Heart right ventricle (tissue), 16 donors: ENCODE data around the gene SLC26A11. TPM values are rescaled to one million over a fixed set of nuclear protein-coding genes. Genes with fewer than 3 reads are reported as not detected.

Source experiments
- ATAC-seq, 8 donors: fragments of 200-7000 bp; cut with Tn5 transposase; one replicate each; pipeline ENCODE4 v1.9.1; 2020; ENCODE audit warnings: mild to moderate bottlenecking in 8 of 8, moderate library complexity in 8 of 8, moderate number of reproducible peaks in 1 of 8
- DNase-seq, 2 donors: peaks; one replicate each; pipeline ENCODE4 v3.0.0-alpha.2; 2020
- H3K27ac ChIP-seq, 10 donors: fragments of 200-600 bp; sonication (generic) in 2 of 10; one replicate each; pipeline versions ENCODE4 v1.5.0 to v1.8.0; 2020 to 2022; ENCODE audit warnings: mild to moderate bottlenecking in 3 of 10
- H3K27me3 ChIP-seq, 7 donors: fragments of 200-600 bp; one replicate each; pipeline ENCODE4 v1.8.0; 2021 to 2022; ENCODE audit warnings: mild to moderate bottlenecking in 2 of 7
- H3K36me3 ChIP-seq, 9 donors: fragments of 200-600 bp; sonication (generic) in 1 of 9; one replicate each; pipeline versions ENCODE4 v1.5.0 to v1.8.0; 2020 to 2022; ENCODE audit warnings: mild to moderate bottlenecking in 2 of 9
- H3K4me1 ChIP-seq, 9 donors: fragments of 200-600 bp; sonication (generic) in 1 of 9; one replicate each; pipeline versions ENCODE4 v1.5.0 to v1.8.0; 2020 to 2022; ENCODE audit warnings: mild to moderate bottlenecking in 4 of 9
- H3K4me3 ChIP-seq, 10 donors: fragments of 200-600 bp; sonication (generic) in 2 of 10; one replicate each; pipeline versions ENCODE4 v1.5.0 to v1.8.0; 2020 to 2022; ENCODE audit warnings: mild to moderate bottlenecking in 7 of 10, moderate library complexity in 2 of 10
- H3K9me3 ChIP-seq, 11 donors: fragments of 200-600 bp in 10 of 11; sonication (generic) in 2 of 11; one replicate each; pipeline versions ENCODE4 v1.5.0 to v1.8.0; 2013 to 2022; ENCODE audit warnings: mild to moderate bottlenecking in 2 of 11, control low read depth in 1 of 11, moderate library complexity in 1 of 11
- WGBS, 2 donors: extraction: QIAGEN DNeasy Blood & Tissue Kit; methylation state at CpG; one replicate each; pipeline ENCODE4 v1.1.7; 2013; ENCODE audit warnings: inconsistent platforms in 1 of 2; 5-methylcytosine and 5-hydroxymethylcytosine counted together
- intact Hi-C, 10 donors: fragments of 100-400 bp; cut with DNase I; formaldehyde crosslinking; loops; one replicate each; pipeline versions ENCODE4 v1.11.1 to v1.14.2; 2022
- polyA plus RNA-seq, 2 donors: library from polyadenylated mRNA; stranded (reverse); fragments of 200-250 nt; gene quantifications; one replicate each; pipeline ENCODE4 v1.2.3, GENCODE V29; 2013
- total RNA-seq, 10 donors: library from RNA; stranded (reverse); fragmentation: NEBNext Ultra II Directional in 3 of 10; extraction: Animal tissue kit (Norgen Biotek cat#: 25700) in 3 of 10; gene quantifications; one replicate each; pipeline versions ENCODE4 v1.2.1 to v1.2.4, GENCODE V29; 2021 to 2023
- TF ChIP-seq, protein P1 (sequence below), 9 donors: fragments of 200-600 bp; sonication (generic) in 2 of 9; IDR thresholded peaks; one replicate each; pipeline versions ENCODE4 v1.5.0 to v1.8.0; 2021 to 2022; ENCODE audit warnings: antibody characterized with exemption in 9 of 9, mild to moderate bottlenecking in 5 of 9, moderate library complexity in 1 of 9
- donor health status: Arrhythmogenic right ventricular cardiomyopathy.
- donor health status: ischemic (EF 13 %, LVEDD 7.1; RV severe dilation, severe dysfunction).
- donor health status: healthy with polysubstance abuse.
- donor health status: DM: no; HTN: yes; CAD: no.
- donor health status: DM: no; HTN: no; CAD: no.
- donor health status: ischemic (EF 25% LVEDD 6.9; RV normal size, moderate dysfunction).
- donor health status: ischemic (EF 25% LVEDD 5.7; RV mildly dilated, moderate dysfunction).
- donor health status: healthy.
- donor health status: DM: yes; HTN: yes; CAD: no.
- donor health status: Ischemic cardiomyopathy.
- donor health status: ischemic (EF 35%, LVEDD 5.7; RV mildly dilated, moderate dysfunction).
- donor health status: nonischemic (EF 11% LVEDD 7.7; RV severe dilation, severe dysfunction).
- donor health status: DM: yes; HTN: yes; CAD: no.
- donor health status: PGD.
- donor health status: ischemic (EF 29% LVEDD 5.4; RV normal size, mild dysfunction).
- donor health status: nonischemic (EF 23%, LVEDD 6.1; RV moderate dilation, normal function).

The SLC26A11 gene
- total and polyA plus RNA-seq, 12 donors, result 3.0 to 8.6 (median 5.1) TPM

DNA sequence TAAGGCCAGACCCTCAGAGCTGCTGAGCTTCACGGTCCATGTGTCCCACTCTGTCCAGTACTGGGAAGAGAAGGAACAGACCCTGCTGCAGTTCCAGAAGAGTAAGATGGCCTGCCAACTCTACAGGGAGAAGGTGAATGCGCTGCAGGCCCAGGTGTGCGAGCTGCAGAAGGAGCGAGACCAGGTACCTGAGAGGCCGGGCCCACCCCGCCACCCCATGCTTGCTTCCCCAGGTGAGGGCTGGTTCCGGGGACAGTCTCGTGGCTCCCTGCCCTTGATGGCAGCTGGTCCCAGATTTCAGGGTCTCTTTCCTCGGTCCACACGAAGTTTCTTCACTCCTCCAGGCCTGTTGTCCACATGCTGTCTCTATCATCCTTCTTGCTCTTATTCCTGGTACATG, 29.5 kb upstream of the SLC26A11 start:
- H3K9me3 ChIP-seq, result no peaks in the 10 kb centered on the region
- H3K27ac ChIP-seq, result no peak overlapping the region
- WGBS, 2 donors, result 91 to 94% methylated on average over 10 of the region's 10 CpGs
- H3K27me3 ChIP-seq, result peaks cover 0 to 38% (median 8%) of the 10 kb centered on the region in 7 donors
- intact Hi-C loops, result no loop called here
- TF ChIP-seq, protein P1, sequence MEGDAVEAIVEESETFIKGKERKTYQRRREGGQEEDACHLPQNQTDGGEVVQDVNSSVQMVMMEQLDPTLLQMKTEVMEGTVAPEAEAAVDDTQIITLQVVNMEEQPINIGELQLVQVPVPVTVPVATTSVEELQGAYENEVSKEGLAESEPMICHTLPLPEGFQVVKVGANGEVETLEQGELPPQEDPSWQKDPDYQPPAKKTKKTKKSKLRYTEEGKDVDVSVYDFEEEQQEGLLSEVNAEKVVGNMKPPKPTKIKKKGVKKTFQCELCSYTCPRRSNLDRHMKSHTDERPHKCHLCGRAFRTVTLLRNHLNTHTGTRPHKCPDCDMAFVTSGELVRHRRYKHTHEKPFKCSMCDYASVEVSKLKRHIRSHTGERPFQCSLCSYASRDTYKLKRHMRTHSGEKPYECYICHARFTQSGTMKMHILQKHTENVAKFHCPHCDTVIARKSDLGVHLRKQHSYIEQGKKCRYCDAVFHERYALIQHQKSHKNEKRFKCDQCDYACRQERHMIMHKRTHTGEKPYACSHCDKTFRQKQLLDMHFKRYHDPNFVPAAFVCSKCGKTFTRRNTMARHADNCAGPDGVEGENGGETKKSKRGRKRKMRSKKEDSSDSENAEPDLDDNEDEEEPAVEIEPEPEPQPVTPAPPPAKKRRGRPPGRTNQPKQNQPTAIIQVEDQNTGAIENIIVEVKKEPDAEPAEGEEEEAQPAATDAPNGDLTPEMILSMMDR (IDR thresholded peaks at IDR 0.05), result no peak
- DNase-seq (no peak), ATAC-seq (no peak)
- H3K4me1 ChIP-seq, result peaks cover 5 to 44% (median 23%) of the 10 kb centered on the region in 9 donors
- H3K36me3 ChIP-seq, result no peaks in the 10 kb centered on the region
- H3K4me3 ChIP-seq, result no peak overlapping the region

DNA sequence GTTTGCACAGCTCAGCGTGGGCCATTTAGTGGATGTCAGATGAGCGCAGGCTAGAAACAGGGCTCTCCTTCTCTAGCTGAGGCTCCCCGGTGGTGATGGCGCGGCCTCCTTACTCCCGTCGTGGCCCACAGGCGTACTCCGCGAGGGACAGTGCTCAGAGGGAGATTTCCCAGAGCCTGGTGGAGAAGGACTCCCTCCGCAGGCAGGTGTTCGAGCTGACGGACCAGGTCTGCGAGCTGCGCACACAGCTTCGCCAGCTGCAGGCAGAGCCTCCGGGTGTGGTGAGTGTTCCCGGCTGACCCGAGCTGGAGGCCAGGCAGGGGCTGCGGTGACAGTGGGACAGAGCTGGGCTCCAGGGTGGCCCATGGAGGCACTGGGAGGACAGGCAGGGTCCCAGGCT, 29.0 kb upstream of the SLC26A11 start:
- ATAC-seq, result no peak
- TF ChIP-seq, protein P1 (IDR thresholded peaks at IDR 0.05), result no peak
- intact Hi-C loops, result no loop called here
- no peak for DNase-seq
- 79 to 82% methylated on average over 20 of the region's 20 CpGs for WGBS, 2 donors
- Histone ChIP-seq H3K27me3 (peaks cover 0 to 38% (median 8%) of the 10 kb centered on the region in 7 donors), H3K4me3 (no peak overlapping the region), H3K4me1 (peaks cover 5 to 44% (median 23%) of the 10 kb centered on the region in 9 donors), H3K36me3 (no peaks in the 10 kb centered on the region), H3K9me3 (no peaks in the 10 kb centered on the region), H3K27ac (peak overlapping the region in 1 of 10 donors; percentile 27)

DNA sequence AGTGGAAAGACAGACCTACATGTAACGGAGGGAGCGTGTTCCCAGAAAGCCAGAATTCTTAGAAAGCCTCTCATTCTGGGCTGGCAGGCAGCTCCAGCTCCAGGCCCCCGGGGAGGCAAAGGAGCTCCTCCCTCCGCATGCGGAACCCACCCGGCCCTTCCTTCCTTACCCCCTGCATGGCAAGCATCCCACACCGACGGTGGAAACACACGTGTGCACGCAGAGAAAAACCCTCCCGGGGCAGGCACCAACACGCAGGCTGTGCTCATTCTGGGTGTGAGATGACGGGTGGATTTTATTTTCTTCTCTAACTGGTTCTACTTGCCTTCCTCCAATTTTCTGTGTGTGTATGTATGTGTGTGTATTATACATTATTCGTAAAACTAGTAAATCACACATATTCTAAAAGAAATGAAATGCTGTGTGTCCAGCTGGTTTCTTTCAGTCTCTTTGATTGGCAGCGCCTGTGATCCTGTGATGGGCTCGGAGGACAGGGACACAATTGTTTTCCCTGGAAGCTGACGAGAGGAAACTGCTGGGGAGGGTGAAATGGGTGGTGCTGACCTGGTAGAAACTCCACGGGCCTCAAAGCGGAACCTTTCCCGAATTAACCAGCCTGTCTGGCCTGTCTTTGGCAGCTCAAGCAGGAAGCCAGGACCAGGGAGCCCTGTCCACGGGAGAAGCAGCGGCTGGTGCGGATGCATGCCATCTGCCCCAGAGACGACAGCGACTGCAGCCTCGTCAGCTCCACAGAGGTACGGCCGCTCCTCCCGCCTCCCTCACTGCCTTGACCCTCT, 28.2 kb upstream of the SLC26A11 start:
- WGBS, 2 donors, result 32 to 48% methylated on average over 29 of the region's 29 CpGs
- peak; percentile 40 to 43 for DNase-seq
- peak overlapping the region in 5 of 10 donors; percentile 2 to 27 (median 16) for H3K4me3 ChIP-seq
- peak in 5 of 8 donors; percentile 43 to 57 (median 49) for ATAC-seq
- no peaks in the 10 kb centered on the region for H3K36me3 ChIP-seq
- peaks cover 5 to 43% (median 23%) of the 10 kb centered on the region in 9 donors for H3K4me1 ChIP-seq
- intact Hi-C loops, result no loop called here
- peak overlapping the region in 7 of 10 donors; percentile 7 to 65 (median 23) for H3K27ac ChIP-seq
- TF ChIP-seq, protein P1 (IDR thresholded peaks at IDR 0.05), result no peak
- no peaks in the 10 kb centered on the region for H3K9me3 ChIP-seq
- H3K27me3 ChIP-seq, result peaks cover 0 to 38% (median 8%) of the 10 kb centered on the region in 7 donors

DNA sequence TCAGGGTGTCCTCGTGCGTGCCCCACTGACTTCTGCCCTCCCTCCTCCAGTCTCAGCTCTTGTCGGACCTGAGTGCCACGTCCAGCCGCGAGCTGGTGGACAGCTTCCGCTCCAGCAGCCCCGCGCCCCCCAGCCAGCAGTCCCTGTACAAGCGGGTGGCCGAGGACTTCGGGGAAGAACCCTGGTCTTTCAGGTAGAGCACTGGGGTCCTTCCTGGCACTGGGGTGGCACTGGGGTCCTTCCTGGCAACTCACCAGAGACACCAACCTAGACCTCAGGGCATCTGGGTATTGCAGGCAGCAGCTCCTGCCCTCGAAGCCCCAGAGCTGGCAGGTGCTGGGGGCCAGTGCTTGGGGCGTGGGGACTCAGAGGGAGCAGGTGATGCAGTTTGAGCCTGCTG, 25.1 kb upstream of the SLC26A11 start:
- Histone ChIP-seq H3K9me3 (no peaks in the 10 kb centered on the region), H3K27me3 (peaks cover 0 to 27% (median 4%) of the 10 kb centered on the region in 7 donors), H3K4me1 (peaks cover 5 to 24% (median 16%) of the 10 kb centered on the region in 9 donors), H3K27ac (no peak overlapping the region), H3K36me3 (no peaks in the 10 kb centered on the region), H3K4me3 (no peak overlapping the region)
- intact Hi-C loops, result no loop called here
- TF ChIP-seq, protein P1 (IDR thresholded peaks at IDR 0.05), result no peak
- ATAC-seq, result no peak
- 90 to 92% methylated on average over 14 of the region's 14 CpGs for WGBS, 2 donors
- DNase-seq, result no peak
